ENCODE data around the gene GOLM1.

Gene GOLM1

GRCh38 chr9:86027767-86028166 is 71.6 kb downstream of the GOLM1 start:
- H3K9me3 ChIP-seq (ENCODE audit: control insufficient read depth, low read length), result no peaks in the 10 kb centered on the region
- no peak overlapping the region for H3K4me2 ChIP-seq (ENCODE audit: low read length)
- no peaks in the 10 kb centered on the region for H3K27me3 ChIP-seq (ENCODE audit: control insufficient read depth, insufficient read depth, low read length)
- H3K79me2 ChIP-seq, result no peaks in the 10 kb centered on the region
- no peaks in the 10 kb centered on the region for H3K4me1 ChIP-seq
- H3K36me3 ChIP-seq (ENCODE audit: control insufficient read depth, insufficient read depth, low read length), result no peaks in the 10 kb centered on the region
- no peak overlapping the region for H3K4me3 ChIP-seq (ENCODE audit: low read depth, low read length)
- no peak overlapping the region for H3K9ac ChIP-seq
- no peak overlapping the region for H3K27ac ChIP-seq
- no peak overlapping the region for H2AFZ ChIP-seq
- TF ChIP-seq, protein P1, sequence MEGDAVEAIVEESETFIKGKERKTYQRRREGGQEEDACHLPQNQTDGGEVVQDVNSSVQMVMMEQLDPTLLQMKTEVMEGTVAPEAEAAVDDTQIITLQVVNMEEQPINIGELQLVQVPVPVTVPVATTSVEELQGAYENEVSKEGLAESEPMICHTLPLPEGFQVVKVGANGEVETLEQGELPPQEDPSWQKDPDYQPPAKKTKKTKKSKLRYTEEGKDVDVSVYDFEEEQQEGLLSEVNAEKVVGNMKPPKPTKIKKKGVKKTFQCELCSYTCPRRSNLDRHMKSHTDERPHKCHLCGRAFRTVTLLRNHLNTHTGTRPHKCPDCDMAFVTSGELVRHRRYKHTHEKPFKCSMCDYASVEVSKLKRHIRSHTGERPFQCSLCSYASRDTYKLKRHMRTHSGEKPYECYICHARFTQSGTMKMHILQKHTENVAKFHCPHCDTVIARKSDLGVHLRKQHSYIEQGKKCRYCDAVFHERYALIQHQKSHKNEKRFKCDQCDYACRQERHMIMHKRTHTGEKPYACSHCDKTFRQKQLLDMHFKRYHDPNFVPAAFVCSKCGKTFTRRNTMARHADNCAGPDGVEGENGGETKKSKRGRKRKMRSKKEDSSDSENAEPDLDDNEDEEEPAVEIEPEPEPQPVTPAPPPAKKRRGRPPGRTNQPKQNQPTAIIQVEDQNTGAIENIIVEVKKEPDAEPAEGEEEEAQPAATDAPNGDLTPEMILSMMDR (IDR thresholded peaks at IDR 0.05), result no peak

GRCh38 chr9:86022687-86023266 is 76.6 kb downstream of the GOLM1 start:
- H3K79me2 ChIP-seq, result no peaks in the 10 kb centered on the region
- TF ChIP-seq, protein P1 (IDR thresholded peaks at IDR 0.05), result no peak
- no peaks in the 10 kb centered on the region for H3K4me1 ChIP-seq
- no peaks in the 10 kb centered on the region for H3K9me3 ChIP-seq (ENCODE audit: control insufficient read depth, low read length)
- no peak overlapping the region for H3K9ac ChIP-seq
- H3K4me3 ChIP-seq (ENCODE audit: low read depth, low read length), result no peak overlapping the region
- H2AFZ ChIP-seq, result no peak overlapping the region
- no peak overlapping the region for H3K27ac ChIP-seq
- no peaks in the 10 kb centered on the region for H3K36me3 ChIP-seq (ENCODE audit: control insufficient read depth, insufficient read depth, low read length)
- no peaks in the 10 kb centered on the region for H3K27me3 ChIP-seq (ENCODE audit: control insufficient read depth, insufficient read depth, low read length)
- no peak overlapping the region for H3K4me2 ChIP-seq (ENCODE audit: low read length)

DNA sequence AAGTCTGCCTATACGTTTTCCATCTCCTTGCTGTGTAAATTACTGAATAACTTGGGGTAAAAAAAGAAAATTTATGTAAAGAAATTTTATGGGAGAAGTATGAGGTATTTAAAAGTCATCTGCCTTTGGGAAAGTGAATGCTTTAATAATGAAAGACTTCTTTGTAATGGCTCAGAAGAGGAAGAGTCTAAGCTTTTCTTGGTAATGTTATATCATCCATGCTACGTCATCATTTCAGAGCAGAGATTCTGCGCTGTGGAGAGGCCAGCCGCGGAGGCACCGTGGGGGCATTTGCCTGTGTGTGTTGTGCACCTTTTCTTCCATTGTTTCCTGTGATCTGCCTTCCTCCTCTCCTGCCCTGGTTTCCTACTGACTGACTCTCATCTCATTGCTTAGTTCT is 78.2 kb downstream of the GOLM1 start:
- Histone ChIP-seq H3K27me3 (ENCODE audit: control insufficient read depth, insufficient read depth, low read length) (no peaks in the 10 kb centered on the region), H3K36me3 (ENCODE audit: control insufficient read depth, insufficient read depth, low read length) (no peaks in the 10 kb centered on the region)
- TF ChIP-seq, protein P1 (IDR thresholded peaks at IDR 0.05), result no peak

GRCh38 chr9:86020731-86021130 is 78.6 kb downstream of the GOLM1 start:
- H3K27me3 ChIP-seq (ENCODE audit: control insufficient read depth, insufficient read depth, low read length), result no peaks in the 10 kb centered on the region
- no peaks in the 10 kb centered on the region for H3K36me3 ChIP-seq (ENCODE audit: control insufficient read depth, insufficient read depth, low read length)
- no peaks in the 10 kb centered on the region for H3K9me3 ChIP-seq (ENCODE audit: control insufficient read depth, low read length)
- no peak overlapping the region for H3K4me3 ChIP-seq (ENCODE audit: low read depth, low read length)
- no peak overlapping the region for H2AFZ ChIP-seq
- no peak overlapping the region for H3K27ac ChIP-seq
- no peak overlapping the region for H3K9ac ChIP-seq
- H3K4me2 ChIP-seq (ENCODE audit: low read length), result no peak overlapping the region
- TF ChIP-seq, protein P1 (IDR thresholded peaks at IDR 0.05), result no peak
- no peaks in the 10 kb centered on the region for H3K79me2 ChIP-seq
- no peaks in the 10 kb centered on the region for H3K4me1 ChIP-seq

More for the DNA sequence above, 78.2 kb downstream of the GOLM1 start:
- Histone ChIP-seq H3K9me3 (ENCODE audit: control insufficient read depth, low read length) (no peaks in the 10 kb centered on the region), H3K79me2 (no peaks in the 10 kb centered on the region), H3K4me2 (ENCODE audit: low read length) (no peak overlapping the region), H3K4me1 (no peaks in the 10 kb centered on the region), H3K4me3 (ENCODE audit: low read depth, low read length) (no peak overlapping the region), H3K27ac (no peak overlapping the region), H3K9ac (no peak overlapping the region), H2AFZ (no peak overlapping the region)

- H3K9ac ChIP-seq, result no peak overlapping the region
- H3K4me1 ChIP-seq, result no peaks in the 10 kb centered on the region
- H3K79me2 ChIP-seq, result no peaks in the 10 kb centered on the region
- no peaks in the 10 kb centered on the region for H3K27me3 ChIP-seq (ENCODE audit: control insufficient read depth, insufficient read depth, low read length)
- H3K36me3 ChIP-seq (ENCODE audit: control insufficient read depth, insufficient read depth, low read length), result no peaks in the 10 kb centered on the region
- no peak overlapping the region for H3K4me3 ChIP-seq (ENCODE audit: low read depth, low read length)
- TF ChIP-seq, protein P1 (IDR thresholded peaks at IDR 0.05), result no peak
- no peaks in the 10 kb centered on the region for H3K9me3 ChIP-seq (ENCODE audit: control insufficient read depth, low read length)
- no peak overlapping the region for H3K4me2 ChIP-seq (ENCODE audit: low read length)
- H2AFZ ChIP-seq, result no peak overlapping the region
- no peak overlapping the region for H3K27ac ChIP-seq
Observed at GRCh38 chr9:86009133-86009532, 90.2 kb downstream of the GOLM1 start.
